Astrocyte of the spinal cord (primary cell): ENCODE measurements around the gene FRYL.

Experiments used
- DNase-seq: peaks from one replicate; pipeline ENCODE4 v3.0.0; 2011; ENCODE audit warnings: low read depth, low spot score
- H3K4me3 ChIP-seq: 2 replicates; pipeline ENCODE4 v1.5.1; 2011; ENCODE audit warnings: low read depth, mild to moderate bottlenecking, low read length, moderate library complexity
- CTCF ChIP-seq: IDR thresholded peaks from 2 replicates; pipeline ENCODE4 v1.5.1; 2012; ENCODE audit warnings: low read depth, mild to moderate bottlenecking, low read length, inconsistent platforms
- in situ Hi-C: cut with HindIII; loops from 2 replicates; pipeline ENCODE4 v1.10.0; 2017; ENCODE audit warnings: low sequenced_read_pairs

The FRYL gene

GRCh38 chr4:48570646-48571220 is 209.3 kb downstream of the FRYL start:
- in situ Hi-C loops, result no loop called here
- TF ChIP-seq CTCF, result no peak
- peak; percentile 59 for DNase-seq

GRCh38 chr4:48566034-48566384 is 214.1 kb downstream of the FRYL start:
- TF ChIP-seq CTCF, result no peak
- in situ Hi-C loops, result no loop called here
- H3K4me3 ChIP-seq, result no peak overlapping the region

More at GRCh38 chr4:48570646-48571220, 209.3 kb downstream of the FRYL start:
- H3K4me3 ChIP-seq, result no peak overlapping the region

GRCh38 chr4:48565362-48566033 is 214.6 kb downstream of the FRYL start:
- no peak for TF ChIP-seq CTCF
- H3K4me3 ChIP-seq, result no peak overlapping the region
- in situ Hi-C loops, result no loop called here
- no peak for DNase-seq

More at GRCh38 chr4:48566034-48566384, 214.1 kb downstream of the FRYL start:
- DNase-seq, result no peak

GRCh38 chr4:48564151-48564550 is 215.9 kb downstream of the FRYL start:
- TF ChIP-seq CTCF, result no peak
- in situ Hi-C loops, result no loop called here
- no peak overlapping the region for H3K4me3 ChIP-seq
- DNase-seq, result no peak

- H3K4me3 ChIP-seq, result no peak overlapping the region
- no peak for TF ChIP-seq CTCF
- in situ Hi-C loops, result no loop called here
- no peak for DNase-seq
These were observed 221.3 kb downstream of the FRYL start for GRCh38 chr4:48558819-48559218.

- no peak overlapping the region for H3K4me3 ChIP-seq
- in situ Hi-C loops, result no loop called here
- no peak for DNase-seq
- TF ChIP-seq CTCF, result no peak
These were observed 222.1 kb downstream of the FRYL start for GRCh38 chr4:48558026-48558425.

GRCh38 chr4:48557478-48557877 is 222.6 kb downstream of the FRYL start:
- TF ChIP-seq CTCF, result peak; percentile 38
- H3K4me3 ChIP-seq, result no peak overlapping the region
- in situ Hi-C loops, result no loop called here
- DNase-seq, result no peak
